Measurements from ENCODE around the gene TAGAP. TPM values are rescaled to one million over a fixed set of nuclear protein-coding genes. Genes with fewer than 3 reads are reported as not detected.

The TAGAP gene
- total and polyA plus RNA-seq, 4 donors = 0.56 to 2.0 (median 1.1) TPM

- TF ChIP-seq MAX (IDR thresholded peaks at IDR 0.05) = no peak
- TF ChIP-seq ATF3 (IDR thresholded peaks at IDR 0.05) = no peak
- no peak for TF ChIP-seq FOXA2 (IDR thresholded peaks at IDR 0.05)
- no peak for TF ChIP-seq EGR1 (IDR thresholded peaks at IDR 0.05; ENCODE audit: low read depth in 2 of 2)
Measured at GRCh38 chr6:159061805-159062563, 17.2 kb upstream of the TAGAP start (continued).

GRCh38 chr6:159061146-159061545 is 16.4 kb upstream of the TAGAP start:
- Histone ChIP-seq H3K9ac (ENCODE audit: low read depth in 1 of 2, low read length in 2 of 2) (no peak overlapping the region), H3K4me1 (ENCODE audit: control insufficient read depth in 4 of 4, insufficient read depth in 4 of 4, low read length in 3 of 4) (peaks cover 0 to 5% (median 0%) of the 10 kb centered on the region in 4 donors), H3K27ac (ENCODE audit: low read depth in 1 of 2, low read length in 2 of 2) (no peak overlapping the region), H3K36me3 (ENCODE audit: control insufficient read depth in 4 of 4, insufficient read depth in 3 of 4, low read depth in 1 of 4, low read length in 3 of 4) (no peaks in the 10 kb centered on the region), H3K9me3 (ENCODE audit: control insufficient read depth in 4 of 4, low read length in 3 of 4) (no peaks in the 10 kb centered on the region), H3K4me3 (ENCODE audit: low read depth in 1 of 3, low read length in 3 of 3) (no peak overlapping the region), H3K27me3 (ENCODE audit: control insufficient read depth in 4 of 4, insufficient read depth in 4 of 4, low read length in 3 of 4) (peaks cover 0 to 8% (median 0%) of the 10 kb centered on the region in 4 donors)
- DNase-seq (ENCODE audit: low spot score) = no peak
- 88% methylated on average over 7 of the region's 7 CpGs for WGBS
- TF ChIP-seq GABPA (IDR thresholded peaks at IDR 0.05 in 1 of 2, conservative IDR thresholded peaks at IDR 0.05 in 1 of 2) (no peak), FOXA1 (IDR thresholded peaks at IDR 0.05) (no peak), FOXA2 (IDR thresholded peaks at IDR 0.05) (no peak), TAF1 (conservative IDR thresholded peaks at IDR 0.05) (no peak), NR2F2 (IDR thresholded peaks at IDR 0.05) (no peak), SP1 (IDR thresholded peaks at IDR 0.05) (no peak), JUND (IDR thresholded peaks at IDR 0.05) (no peak)
- TF ChIP-seq, protein P1, sequence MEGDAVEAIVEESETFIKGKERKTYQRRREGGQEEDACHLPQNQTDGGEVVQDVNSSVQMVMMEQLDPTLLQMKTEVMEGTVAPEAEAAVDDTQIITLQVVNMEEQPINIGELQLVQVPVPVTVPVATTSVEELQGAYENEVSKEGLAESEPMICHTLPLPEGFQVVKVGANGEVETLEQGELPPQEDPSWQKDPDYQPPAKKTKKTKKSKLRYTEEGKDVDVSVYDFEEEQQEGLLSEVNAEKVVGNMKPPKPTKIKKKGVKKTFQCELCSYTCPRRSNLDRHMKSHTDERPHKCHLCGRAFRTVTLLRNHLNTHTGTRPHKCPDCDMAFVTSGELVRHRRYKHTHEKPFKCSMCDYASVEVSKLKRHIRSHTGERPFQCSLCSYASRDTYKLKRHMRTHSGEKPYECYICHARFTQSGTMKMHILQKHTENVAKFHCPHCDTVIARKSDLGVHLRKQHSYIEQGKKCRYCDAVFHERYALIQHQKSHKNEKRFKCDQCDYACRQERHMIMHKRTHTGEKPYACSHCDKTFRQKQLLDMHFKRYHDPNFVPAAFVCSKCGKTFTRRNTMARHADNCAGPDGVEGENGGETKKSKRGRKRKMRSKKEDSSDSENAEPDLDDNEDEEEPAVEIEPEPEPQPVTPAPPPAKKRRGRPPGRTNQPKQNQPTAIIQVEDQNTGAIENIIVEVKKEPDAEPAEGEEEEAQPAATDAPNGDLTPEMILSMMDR (IDR thresholded peaks at IDR 0.05; ENCODE audit: low read depth, low read length, missing input control) = no peak

- H3K27ac ChIP-seq (ENCODE audit: low read depth in 1 of 2, low read length in 2 of 2) = no peak overlapping the region
Measured at GRCh38 chr6:159059885-159060506, 15.2 kb upstream of the TAGAP start.

More at GRCh38 chr6:159059885-159060506, 15.2 kb upstream of the TAGAP start:
- no peaks in the 10 kb centered on the region for H3K9me3 ChIP-seq (ENCODE audit: control insufficient read depth in 4 of 4, low read length in 3 of 4)
- H3K36me3 ChIP-seq (ENCODE audit: control insufficient read depth in 4 of 4, insufficient read depth in 3 of 4, low read depth in 1 of 4, low read length in 3 of 4) = no peaks in the 10 kb centered on the region
- no peak overlapping the region for H3K4me3 ChIP-seq (ENCODE audit: low read depth in 1 of 3, low read length in 3 of 3)
- peaks cover 0 to 8% (median 0%) of the 10 kb centered on the region in 4 donors for H3K27me3 ChIP-seq (ENCODE audit: control insufficient read depth in 4 of 4, insufficient read depth in 4 of 4, low read length in 3 of 4)
- WGBS = 90% methylated on average over 7 of the region's 7 CpGs
- TF ChIP-seq ATF3 (IDR thresholded peaks at IDR 0.05) (no peak), RXRA (IDR thresholded peaks at IDR 0.05) (no peak), TAF1 (conservative IDR thresholded peaks at IDR 0.05) (no peak), FOXA2 (IDR thresholded peaks at IDR 0.05) (no peak)
- H3K9ac ChIP-seq (ENCODE audit: low read depth in 1 of 2, low read length in 2 of 2) = no peak overlapping the region
- no peak for DNase-seq (ENCODE audit: low spot score)
- peaks cover 0 to 5% (median 0%) of the 10 kb centered on the region in 4 donors for H3K4me1 ChIP-seq (ENCODE audit: control insufficient read depth in 4 of 4, insufficient read depth in 4 of 4, low read length in 3 of 4)
